Smooth muscle cell (in vitro differentiated cells): ENCODE results near the gene ZDHHC21. TPM values are rescaled to one million over a fixed set of nuclear protein-coding genes. Genes with fewer than 3 reads are reported as not detected.

Experiments used
- DNase-seq: peaks from one replicate; lab custom pipeline; 2025; ENCODE audit not compliant: unreplicated experiment; lab: John Stamatoyannopoulos, UW
- H2AFZ ChIP-seq: fragments of 200-600 bp; sonication (generic); 2 replicates; pipeline ENCODE4 v1.6.0; 2016; ENCODE audit warnings: antibody characterized with exemption, low read depth, mild to moderate bottlenecking
- H3F3A ChIP-seq: fragments of 200-600 bp; sonication (generic); 2 replicates; pipeline ENCODE4 v1.6.0; 2017; ENCODE audit warnings: antibody characterized with exemption, low read depth
- H3K27ac ChIP-seq: fragments of 200-600 bp; sonication (generic); 2 replicates; pipeline ENCODE4 v1.5.1; 2016; ENCODE audit warnings: low read depth, mild to moderate bottlenecking
- H3K27me3 ChIP-seq: fragments of 200-600 bp; sonication (generic); 2 replicates; pipeline ENCODE4 v1.6.1; 2016; ENCODE audit warnings: low read depth, mild to moderate bottlenecking
- H3K36me3 ChIP-seq: fragments of 200-600 bp; sonication (generic); 2 replicates; pipeline ENCODE4 v1.5.1; 2016; ENCODE audit warnings: low read depth
- H3K4me1 ChIP-seq: fragments of 200-600 bp; sonication (generic); 2 replicates; pipeline ENCODE4 v1.5.1; 2016; ENCODE audit warnings: low read depth
- H3K4me2 ChIP-seq: fragments of 200-600 bp; sonication (generic); 2 replicates; pipeline ENCODE4 v1.6.0; 2016; ENCODE audit warnings: mild to moderate bottlenecking
- H3K4me3 ChIP-seq: fragments of 200-600 bp; sonication (generic); 2 replicates; pipeline ENCODE4 v1.5.1; 2016; ENCODE audit warnings: mild to moderate bottlenecking
- H3K79me2 ChIP-seq: fragments of 200-600 bp; sonication (generic); 2 replicates; pipeline ENCODE4 v1.6.0; 2016; ENCODE audit warnings: low read depth, mild to moderate bottlenecking
- H3K9ac ChIP-seq: fragments of 200-600 bp; sonication (generic); 2 replicates; pipeline ENCODE4 v1.6.0; 2016; ENCODE audit warnings: low read depth
- H3K9me3 ChIP-seq: fragments of 200-600 bp; sonication (generic); replicated peaks from 2 replicates; pipeline ENCODE4 v1.5.1; 2016; ENCODE audit warnings: low read depth
- H4K20me1 ChIP-seq: fragments of 200-600 bp; sonication (generic); 2 replicates; pipeline ENCODE4 v1.6.0; 2016; ENCODE audit warnings: low read depth
- WGBS: methylation state at CpG from one replicate; pipeline ENCODE4 v1.1.7; 2016; ENCODE audit warnings: low lambda C conversion rate; 5-methylcytosine and 5-hydroxymethylcytosine counted together
- polyA plus RNA-seq: library from polyadenylated mRNA; unstranded; fragments of >200 nt; fragmentation: Nextera tagmentation; extraction: Ambion mirVana; gene quantifications from 2 replicates; pipeline ENCODE4 v1.2.1, GENCODE V29; 2016
- total RNA-seq: library from RNA; depleted of rRNA; stranded (reverse); fragments of >200 nt; gene quantifications from 2 replicates; pipeline ENCODE4 v1.2.3, GENCODE V29; 2014
- TF ChIP-seq, protein P1 (sequence below): fragments of 200-600 bp; sonication (generic); IDR thresholded peaks from 2 replicates; pipeline ENCODE4 v1.5.1; 2017; ENCODE audit warnings: borderline replicate concordance, mild to moderate bottlenecking, antibody characterized with exemption; ENCODE audit not compliant: insufficient read depth, poor library complexity, severe bottlenecking

The ZDHHC21 gene
- total and polyA plus RNA-seq, 2 experiments from 2014 or later = 1.3 to 9.0 TPM

DNA sequence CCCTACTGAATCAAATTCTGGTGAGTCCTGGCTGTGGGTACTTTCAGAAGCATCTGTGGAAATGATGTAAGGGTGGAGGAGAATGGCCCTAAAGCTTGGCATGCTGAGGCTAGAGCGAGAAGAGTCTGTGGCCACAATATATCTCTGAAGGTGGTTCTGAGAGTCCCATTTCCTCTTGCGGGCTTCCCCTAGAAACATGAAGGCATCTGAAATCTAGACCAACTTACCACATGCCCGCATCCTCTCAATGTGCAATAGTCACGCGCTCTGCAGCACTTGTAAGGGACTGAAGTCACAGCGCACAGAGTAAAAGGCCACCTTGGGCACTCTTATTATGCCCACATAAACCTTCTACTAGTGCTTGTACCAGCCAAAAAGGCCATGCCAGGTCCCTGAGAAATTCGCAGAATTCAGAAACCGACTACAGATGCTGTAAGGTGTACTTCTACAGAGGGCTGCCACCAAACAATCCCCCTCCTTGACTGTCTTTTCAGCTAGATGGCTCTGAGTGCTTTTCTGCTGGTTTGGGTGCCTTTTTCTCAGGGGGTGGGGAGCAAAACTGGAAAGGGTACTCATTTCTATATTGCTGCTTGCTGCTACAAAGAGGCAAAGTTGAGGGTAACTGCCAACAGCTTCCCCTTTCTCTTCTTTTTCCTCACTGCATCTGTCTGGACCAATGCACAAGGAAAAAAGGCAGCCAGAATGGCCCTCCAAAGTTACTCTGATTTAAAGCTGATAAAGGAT lies 107.3 kb downstream of the ZDHHC21 start:
- H3K27me3 ChIP-seq = no peaks in the 10 kb centered on the region
- no peak overlapping the region for H3K27ac ChIP-seq
- no peaks in the 10 kb centered on the region for H3K9me3 ChIP-seq
- TF ChIP-seq, protein P1, sequence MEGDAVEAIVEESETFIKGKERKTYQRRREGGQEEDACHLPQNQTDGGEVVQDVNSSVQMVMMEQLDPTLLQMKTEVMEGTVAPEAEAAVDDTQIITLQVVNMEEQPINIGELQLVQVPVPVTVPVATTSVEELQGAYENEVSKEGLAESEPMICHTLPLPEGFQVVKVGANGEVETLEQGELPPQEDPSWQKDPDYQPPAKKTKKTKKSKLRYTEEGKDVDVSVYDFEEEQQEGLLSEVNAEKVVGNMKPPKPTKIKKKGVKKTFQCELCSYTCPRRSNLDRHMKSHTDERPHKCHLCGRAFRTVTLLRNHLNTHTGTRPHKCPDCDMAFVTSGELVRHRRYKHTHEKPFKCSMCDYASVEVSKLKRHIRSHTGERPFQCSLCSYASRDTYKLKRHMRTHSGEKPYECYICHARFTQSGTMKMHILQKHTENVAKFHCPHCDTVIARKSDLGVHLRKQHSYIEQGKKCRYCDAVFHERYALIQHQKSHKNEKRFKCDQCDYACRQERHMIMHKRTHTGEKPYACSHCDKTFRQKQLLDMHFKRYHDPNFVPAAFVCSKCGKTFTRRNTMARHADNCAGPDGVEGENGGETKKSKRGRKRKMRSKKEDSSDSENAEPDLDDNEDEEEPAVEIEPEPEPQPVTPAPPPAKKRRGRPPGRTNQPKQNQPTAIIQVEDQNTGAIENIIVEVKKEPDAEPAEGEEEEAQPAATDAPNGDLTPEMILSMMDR = no peak
- H3K36me3 ChIP-seq = no peaks in the 10 kb centered on the region
- H3K79me2 ChIP-seq = no peaks in the 10 kb centered on the region
- H3K4me1 ChIP-seq = no peaks in the 10 kb centered on the region
- H3K9ac ChIP-seq = no peak overlapping the region
- no peak overlapping the region for H3K4me3 ChIP-seq
- no peak overlapping the region for H3K4me2 ChIP-seq
- H3F3A ChIP-seq = no peaks in the 10 kb centered on the region
- no peak for DNase-seq
- 75% methylated on average over 8 of the region's 8 CpGs for WGBS
- no peak overlapping the region for H2AFZ ChIP-seq
- no peaks in the 10 kb centered on the region for H4K20me1 ChIP-seq

DNA sequence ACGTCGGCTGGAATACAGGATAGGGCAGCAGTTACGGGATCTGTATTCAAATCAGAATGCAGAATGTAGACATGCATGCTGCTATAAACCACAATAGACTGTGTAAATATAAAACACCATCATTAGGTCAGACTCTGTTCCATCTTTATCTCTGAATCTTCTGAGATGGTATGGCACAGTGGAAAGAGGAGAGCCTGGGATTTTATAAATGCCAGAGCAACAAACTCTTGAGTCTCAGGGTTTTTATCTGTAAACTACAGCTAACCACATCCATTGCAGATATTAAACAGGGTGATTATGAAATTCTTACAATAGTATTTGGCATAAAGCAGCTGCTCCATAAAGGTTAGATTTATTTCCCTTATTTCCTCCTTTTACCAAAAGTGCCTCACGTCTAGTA lies 108.7 kb downstream of the ZDHHC21 start:
- 75% methylated on average over 4 of the region's 4 CpGs for WGBS
- Histone ChIP-seq H3K9ac (no peak overlapping the region), H3K27me3 (no peaks in the 10 kb centered on the region), H3K4me2 (no peak overlapping the region), H3K36me3 (no peaks in the 10 kb centered on the region), H2AFZ (no peak overlapping the region), H3K9me3 (no peaks in the 10 kb centered on the region), H3K4me3 (no peak overlapping the region), H3K79me2 (no peaks in the 10 kb centered on the region), H4K20me1 (no peaks in the 10 kb centered on the region), H3K27ac (no peak overlapping the region), H3F3A (no peaks in the 10 kb centered on the region), H3K4me1 (no peaks in the 10 kb centered on the region)
- TF ChIP-seq, protein P1 = no peak
- DNase-seq = no peak

DNA sequence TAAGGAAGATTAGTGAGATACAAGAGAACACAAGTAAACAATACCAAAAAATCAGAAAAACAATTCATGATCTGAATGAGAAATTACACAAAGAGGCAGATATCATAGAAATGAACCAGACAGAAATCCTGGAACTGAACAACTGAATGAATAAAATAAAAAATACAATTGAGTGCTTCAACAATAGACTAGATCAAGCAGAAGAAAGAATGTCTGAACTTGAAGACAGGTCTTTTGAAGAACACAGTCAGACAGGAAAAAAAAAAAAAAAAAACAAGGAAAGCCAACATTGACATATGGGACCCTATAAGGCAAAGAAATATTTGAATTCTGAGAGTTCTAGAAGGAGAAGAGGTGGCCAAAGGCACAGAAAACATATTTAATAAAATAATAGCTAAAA lies 115.2 kb downstream of the ZDHHC21 start:
- DNase-seq = no peak
- Histone ChIP-seq H4K20me1 (no peaks in the 10 kb centered on the region), H3K4me2 (no peak overlapping the region), H3K27ac (no peak overlapping the region), H3K79me2 (no peaks in the 10 kb centered on the region), H3K9me3 (peaks cover 5% of the 10 kb centered on the region), H2AFZ (no peak overlapping the region), H3F3A (no peaks in the 10 kb centered on the region), H3K36me3 (no peaks in the 10 kb centered on the region), H3K4me1 (no peaks in the 10 kb centered on the region), H3K27me3 (no peaks in the 10 kb centered on the region), H3K4me3 (no peak overlapping the region), H3K9ac (no peak overlapping the region)
- TF ChIP-seq, protein P1 = no peak

DNA sequence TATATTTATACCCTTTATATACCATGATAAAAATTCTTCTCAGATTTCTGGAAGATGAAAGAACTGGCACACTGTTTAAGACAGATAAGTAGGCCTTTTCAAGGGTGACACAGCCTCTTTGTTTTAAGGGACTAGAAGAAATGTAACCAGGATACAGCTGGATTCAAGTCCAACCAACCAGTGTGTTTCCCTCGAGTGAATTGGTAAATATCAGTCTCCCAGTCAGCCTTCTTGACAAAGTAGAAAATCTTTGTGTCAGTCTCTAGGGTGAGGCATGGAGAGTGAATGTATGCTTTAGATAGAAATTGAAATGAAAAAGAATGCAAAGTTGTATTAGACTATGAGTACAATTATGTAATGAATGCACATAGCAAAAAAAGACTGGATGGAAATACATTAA lies 119.1 kb downstream of the ZDHHC21 start:
- Histone ChIP-seq H3K4me3 (no peak overlapping the region), H3K9me3 (peaks cover 5% of the 10 kb centered on the region), H3K27me3 (no peaks in the 10 kb centered on the region), H4K20me1 (no peaks in the 10 kb centered on the region), H3K27ac (no peak overlapping the region), H3K36me3 (no peaks in the 10 kb centered on the region), H3K79me2 (no peaks in the 10 kb centered on the region), H3K9ac (no peak overlapping the region), H2AFZ (no peak overlapping the region), H3K4me1 (no peaks in the 10 kb centered on the region), H3K4me2 (no peak overlapping the region), H3F3A (no peaks in the 10 kb centered on the region)
- WGBS = 81% methylated on average over 1 of the region's 1 CpG
- DNase-seq = no peak
- TF ChIP-seq, protein P1 = no peak
